ENCODE measurements around the gene DOK4. TPM values are rescaled to one million over a fixed set of nuclear protein-coding genes. Genes with fewer than 3 reads are reported as not detected.

Gene DOK4
- total RNA-seq, 1 experiment from 2014 or later: 14.4 TPM

GRCh38 chr16:57470711-57471110 is 15.6 kb downstream of the DOK4 start:
- POLR2A ChIA-PET: interaction anchor here (0.6 kb wide), 1 partner anchor 25 kb away, joined by 4 read pairs; no protein-coding TSS in a partner anchor
- RAD21 ChIA-PET (ENCODE audit: low non-redundant PET in 1 of 2, low total read pairs in 2 of 2, uncharacterized antibody in 2 of 2, unreplicated experiment in 2 of 2): no interaction called here
- no peak overlapping the region for H2AFZ ChIP-seq (ENCODE audit: low read depth, low read length, poor library complexity, severe bottlenecking)
- DNase-seq (ENCODE audit: low read depth, low spot score): no peak
- no peak overlapping the region for H3K4me3 ChIP-seq (replicated peaks in 1 of 2; ENCODE audit: low read depth in 1 of 2, low read length in 2 of 2)
- no peak for TF ChIP-seq CBX3 (IDR thresholded peaks at IDR 0.05; ENCODE audit: low read depth)
- TF ChIP-seq SRF (IDR thresholded peaks at IDR 0.05; ENCODE audit: low read depth): no peak
- no peak for TF ChIP-seq POLR2A (IDR thresholded peaks at IDR 0.05; ENCODE audit: borderline replicate concordance, extremely low read depth, insufficient read depth, insufficient read length)
- TF ChIP-seq TCF7L2 (IDR thresholded peaks at IDR 0.05; ENCODE audit: borderline replicate concordance, extremely low read depth, insufficient read depth, insufficient read length): no peak
- no peak for TF ChIP-seq POLR2AphosphoS5 (IDR thresholded peaks at IDR 0.05; ENCODE audit: low read depth, low read length)
- TF ChIP-seq CEBPB (IDR thresholded peaks at IDR 0.05; ENCODE audit: low read depth): no peak
- TF ChIP-seq RAD21 (IDR thresholded peaks at IDR 0.05; ENCODE audit: low read depth): no peak
- no peak for TF ChIP-seq YY1 (IDR thresholded peaks at IDR 0.05; ENCODE audit: extremely low read depth, insufficient replicate concordance, low read depth, low read length)
- TF ChIP-seq ZBTB33 (IDR thresholded peaks at IDR 0.05; ENCODE audit: extremely low read depth, insufficient replicate concordance, low read length): no peak
- TF ChIP-seq FOSL1 (IDR thresholded peaks at IDR 0.05; ENCODE audit: low read depth): no peak
- peaks cover 47 to 62% of the 10 kb centered on the region in 2 experiments; a peak in 3 of 4 replicates for H3K36me3 ChIP-seq (ENCODE audit: control insufficient read depth in 1 of 2, insufficient read depth in 2 of 2, low read length in 2 of 2)
- no peaks in the 10 kb centered on the region for H3K9me2 ChIP-seq (ENCODE audit: insufficient read depth)
- H3K27me3 ChIP-seq (ENCODE audit: insufficient read depth, low read length): no peaks in the 10 kb centered on the region
- no TSS peak for BruUV-seq (replicated peaks)
- H3K4me2 ChIP-seq (ENCODE audit: low read length): no peak overlapping the region
- H4K20me1 ChIP-seq (ENCODE audit: insufficient read depth): no peaks in the 10 kb centered on the region
- no peak overlapping the region for H3K9ac ChIP-seq (ENCODE audit: low read length)
- ATAC-seq: no peak
- H3K4me1 ChIP-seq (ENCODE audit: control insufficient read depth in 1 of 2, insufficient read depth in 2 of 2, low read length in 2 of 2): peaks cover 0 to 2% of the 10 kb centered on the region in 2 experiments; a peak in 2 of 4 replicates
- no peaks in the 10 kb centered on the region for H3K9me3 ChIP-seq (ENCODE audit: control insufficient read depth in 1 of 2, insufficient read depth in 1 of 2, low read depth in 1 of 2, low read length in 2 of 2)
- H3K27ac ChIP-seq (ENCODE audit: low read depth, low read length): no peak overlapping the region
- peaks cover 8% of the 10 kb centered on the region; the same call in 1 of the 2 replicates for H3K79me2 ChIP-seq (ENCODE audit: insufficient read depth, low read length)
- CTCF ChIA-PET: no interaction called here
- intact Hi-C loops (cut with micrococcal nuclease): no loop called here
